CD8-positive, alpha-beta memory T cell (primary cell): ENCODE data around the gene RRP9. TPM values are rescaled to one million over a fixed set of nuclear protein-coding genes. Genes with fewer than 3 reads are reported as not detected.

Experiments
- CTCF ChIA-PET: fragments of 350-600 bp; sonication (Branson Sonifier 250); formaldehyde crosslinking; loops from one replicate; lab custom pipeline; 2021; ENCODE audit warnings: antibody characterized with exemption; lab: Charles Lee
- POLR2A ChIA-PET: fragments of 350-600 bp; sonication (Branson Sonifier 250); formaldehyde crosslinking; loops from one replicate; lab custom pipeline; 2021; ENCODE audit warnings: antibody characterized with exemption; lab: Charles Lee
- DNase-seq, 5 donors: peaks; one replicate each; pipeline versions ENCODE4 v3.0.0 to v3.0.0-alpha.2; 2020 to 2022; ENCODE audit warnings: mixed read lengths in 1 of 5
- H3K27ac ChIP-seq: one replicate; pipeline ENCODE4 v1.7.0; 2013; ENCODE audit warnings: low read depth, mild to moderate bottlenecking, low read length, moderate library complexity
- H3K27me3 ChIP-seq: 2 replicates; pipeline ENCODE4 v1.7.0; 2013; ENCODE audit warnings: low read length, mild to moderate bottlenecking; ENCODE audit not compliant: insufficient read depth, poor library complexity, severe bottlenecking
- H3K36me3 ChIP-seq: 2 replicates; pipeline ENCODE4 v1.7.0; 2013; ENCODE audit warnings: mild to moderate bottlenecking, low read length, moderate library complexity; ENCODE audit not compliant: insufficient read depth
- H3K4me1 ChIP-seq: 2 replicates; pipeline ENCODE4 v1.7.0; 2013; ENCODE audit warnings: mild to moderate bottlenecking, low read length, moderate library complexity; ENCODE audit not compliant: insufficient read depth
- H3K4me3 ChIP-seq: 2 replicates; pipeline ENCODE4 v1.7.0; 2013; ENCODE audit warnings: mild to moderate bottlenecking, low read length
- H3K9me3 ChIP-seq: 2 replicates; pipeline ENCODE4 v1.7.0; 2013; ENCODE audit warnings: mild to moderate bottlenecking, low read length
- H3K27ac Mint-ChIP-seq, 8 donors: one replicate each; pipeline ENCODE4 v1.8.0; 2020 to 2021; ENCODE audit warnings: mixed read lengths in 8 of 8, mild to moderate bottlenecking in 6 of 8, inconsistent platforms in 3 of 8, moderate library complexity in 3 of 8
- H3K27me3 Mint-ChIP-seq, 2 donors: one replicate each; pipeline ENCODE4 v1.8.0; 2020 to 2021; ENCODE audit warnings: mixed read lengths in 2 of 2, mild to moderate bottlenecking in 1 of 2, moderate library complexity in 1 of 2
- H3K36me3 Mint-ChIP-seq, 3 donors: one replicate each; pipeline ENCODE4 v1.8.0; 2020 to 2021; ENCODE audit warnings: mixed read lengths in 3 of 3, inconsistent platforms in 1 of 3, mild to moderate bottlenecking in 1 of 3
- H3K4me1 Mint-ChIP-seq, 3 donors: one replicate each; pipeline ENCODE4 v1.8.0; 2020 to 2021; ENCODE audit warnings: mixed read lengths in 3 of 3, inconsistent platforms in 1 of 3, mild to moderate bottlenecking in 1 of 3
- H3K4me3 Mint-ChIP-seq, 7 donors: one replicate each; pipeline ENCODE4 v1.8.0; 2020 to 2021; ENCODE audit warnings: mixed read lengths in 7 of 7, mild to moderate bottlenecking in 6 of 7, moderate library complexity in 4 of 7, inconsistent platforms in 2 of 7
- H3K9me3 Mint-ChIP-seq, 5 donors: one replicate each; pipeline ENCODE4 v1.8.0; 2020 to 2022; ENCODE audit warnings: mixed read lengths in 5 of 5, mild to moderate bottlenecking in 3 of 5, moderate library complexity in 2 of 5, inconsistent platforms in 1 of 5
- polyA plus RNA-seq: library from polyadenylated mRNA; unstranded; fragments of 300-500 nt; fragmentation: Illumina TruSeq; gene quantifications from one replicate; pipeline ENCODE4 v1.2.3, GENCODE V29; 2021
- total RNA-seq, 2 experiments: library from RNA; stranded (reverse); gene quantifications; one replicate each; pipeline ENCODE4 v1.2.3, GENCODE V29; 2021

Gene RRP9
- total and polyA plus RNA-seq, 3 experiments from 2014 or later = 25.3 to 87.0 (median 82.7) TPM

- DNase-seq = no peak
- H3K4me1 ChIP-seq = no peaks in the 10 kb centered on the region
- H3K4me3 ChIP-seq = no peak overlapping the region
- no peak overlapping the region for H3K27ac ChIP-seq
- H3K9me3 ChIP-seq = no peaks in the 10 kb centered on the region
- Mint-ChIP-seq H3K4me1 (no peaks in the 10 kb centered on the region), H3K27ac (no peak overlapping the region), H3K27me3 (peaks cover 18 to 56% of the 10 kb centered on the region in 2 donors), H3K9me3 (no peaks in the 10 kb centered on the region), H3K36me3 (no peaks in the 10 kb centered on the region), H3K4me3 (no peak overlapping the region)
- ChIA-PET CTCF (no interaction called here), POLR2A (no interaction called here)
- H3K27me3 ChIP-seq = no peaks in the 10 kb centered on the region
- no peaks in the 10 kb centered on the region for H3K36me3 ChIP-seq
Measured at GRCh38 chr3:51897391-51897790, 44.3 kb downstream of the RRP9 start.

GRCh38 chr3:51896607-51897305 lies 44.9 kb downstream of the RRP9 start:
- Histone ChIP-seq H3K4me1 (no peaks in the 10 kb centered on the region), H3K36me3 (no peaks in the 10 kb centered on the region), H3K4me3 (no peak overlapping the region), H3K27me3 (no peaks in the 10 kb centered on the region), H3K27ac (no peak overlapping the region), H3K9me3 (no peaks in the 10 kb centered on the region)
- Mint-ChIP-seq H3K9me3 (no peaks in the 10 kb centered on the region), H3K36me3 (no peaks in the 10 kb centered on the region), H3K27me3 (peaks cover 18 to 56% of the 10 kb centered on the region in 2 donors), H3K27ac (no peak overlapping the region), H3K4me1 (peaks cover 1 to 3% (median 2%) of the 10 kb centered on the region in 3 donors), H3K4me3 (no peak overlapping the region)
- no peak for DNase-seq
- ChIA-PET POLR2A (no interaction called here), CTCF (no interaction called here)

- Mint-ChIP-seq H3K4me1 (peaks cover 6 to 9% (median 6%) of the 10 kb centered on the region in 3 donors), H3K9me3 (no peaks in the 10 kb centered on the region), H3K27me3 (peaks cover 12 to 63% of the 10 kb centered on the region in 2 donors), H3K36me3 (no peaks in the 10 kb centered on the region), H3K4me3 (no peak overlapping the region), H3K27ac (peak overlapping the region in 1 of 8 donors; percentile 3)
- Histone ChIP-seq H3K9me3 (no peaks in the 10 kb centered on the region), H3K36me3 (no peaks in the 10 kb centered on the region), H3K27me3 (no peaks in the 10 kb centered on the region), H3K4me3 (no peak overlapping the region), H3K27ac (no peak overlapping the region), H3K4me1 (no peaks in the 10 kb centered on the region)
- ChIA-PET POLR2A (no interaction called here), CTCF (no interaction called here)
- DNase-seq = no peak
Measured at GRCh38 chr3:51894939-51895338, 46.8 kb downstream of the RRP9 start.

- no peak overlapping the region for H3K27ac ChIP-seq
- peaks cover 6 to 9% (median 6%) of the 10 kb centered on the region in 3 donors for H3K4me1 Mint-ChIP-seq
- ChIA-PET POLR2A (no interaction called here), CTCF (no interaction called here)
- H3K36me3 ChIP-seq = no peaks in the 10 kb centered on the region
- H3K9me3 Mint-ChIP-seq = no peaks in the 10 kb centered on the region
- H3K9me3 ChIP-seq = no peaks in the 10 kb centered on the region
- no peak for DNase-seq
- no peaks in the 10 kb centered on the region for H3K4me1 ChIP-seq
- no peaks in the 10 kb centered on the region for H3K36me3 Mint-ChIP-seq
- peak overlapping the region in 1 of 8 donors; percentile 3 for H3K27ac Mint-ChIP-seq
- H3K27me3 Mint-ChIP-seq = peaks cover 12 to 66% of the 10 kb centered on the region in 2 donors
- H3K4me3 Mint-ChIP-seq = no peak overlapping the region
- H3K27me3 ChIP-seq = no peaks in the 10 kb centered on the region
- no peak overlapping the region for H3K4me3 ChIP-seq
Measured at GRCh38 chr3:51894391-51894790, 47.3 kb downstream of the RRP9 start.

- POLR2A ChIA-PET = no interaction called here
- CTCF ChIA-PET = no interaction called here
- no peak overlapping the region for H3K4me3 Mint-ChIP-seq
Measured at GRCh38 chr3:51891242-51892039, 50.3 kb downstream of the RRP9 start.

GRCh38 chr3:51888463-51889105 lies 53.1 kb downstream of the RRP9 start:
- DNase-seq = no peak
- Mint-ChIP-seq H3K4me1 (peaks cover 6 to 9% (median 6%) of the 10 kb centered on the region in 3 donors), H3K9me3 (no peaks in the 10 kb centered on the region), H3K4me3 (no peak overlapping the region), H3K27me3 (peaks cover 8 to 36% of the 10 kb centered on the region in 2 donors), H3K27ac (no peak overlapping the region), H3K36me3 (peaks cover 0 to 1% (median 0%) of the 10 kb centered on the region in 3 donors)
- Histone ChIP-seq H3K27ac (no peak overlapping the region), H3K36me3 (no peaks in the 10 kb centered on the region), H3K27me3 (no peaks in the 10 kb centered on the region), H3K4me3 (no peak overlapping the region), H3K4me1 (no peaks in the 10 kb centered on the region), H3K9me3 (no peaks in the 10 kb centered on the region)
- CTCF ChIA-PET = no interaction called here
- POLR2A ChIA-PET = no interaction called here

More at GRCh38 chr3:51891242-51892039, 50.3 kb downstream of the RRP9 start:
- Mint-ChIP-seq H3K27me3 (peaks cover 5 to 41% of the 10 kb centered on the region in 2 donors), H3K4me1 (peaks cover 6 to 9% (median 6%) of the 10 kb centered on the region in 3 donors), H3K27ac (no peak overlapping the region), H3K9me3 (no peaks in the 10 kb centered on the region), H3K36me3 (no peaks in the 10 kb centered on the region)
- Histone ChIP-seq H3K9me3 (no peaks in the 10 kb centered on the region), H3K4me1 (no peaks in the 10 kb centered on the region), H3K36me3 (no peaks in the 10 kb centered on the region), H3K27me3 (no peaks in the 10 kb centered on the region), H3K27ac (no peak overlapping the region), H3K4me3 (no peak overlapping the region)
- DNase-seq = no peak

GRCh38 chr3:51887620-51888019 lies 54.1 kb downstream of the RRP9 start:
- no peak overlapping the region for H3K27ac ChIP-seq
- no peak overlapping the region for H3K4me3 ChIP-seq
- H3K36me3 Mint-ChIP-seq = peaks cover 0 to 2% (median 0%) of the 10 kb centered on the region in 3 donors
- no peaks in the 10 kb centered on the region for H3K36me3 ChIP-seq
- H3K27ac Mint-ChIP-seq = no peak overlapping the region
- peaks cover 7 to 33% of the 10 kb centered on the region in 2 donors for H3K27me3 Mint-ChIP-seq
- no peaks in the 10 kb centered on the region for H3K9me3 ChIP-seq
- no peaks in the 10 kb centered on the region for H3K9me3 Mint-ChIP-seq
- no peak overlapping the region for H3K4me3 Mint-ChIP-seq
- H3K27me3 ChIP-seq = no peaks in the 10 kb centered on the region
- ChIA-PET CTCF (no interaction called here), POLR2A (no interaction called here)
- H3K4me1 ChIP-seq = no peaks in the 10 kb centered on the region
- DNase-seq = no peak
- H3K4me1 Mint-ChIP-seq = peaks cover 6 to 9% (median 6%) of the 10 kb centered on the region in 3 donors

GRCh38 chr3:51886447-51886846 lies 55.3 kb downstream of the RRP9 start:
- H3K36me3 Mint-ChIP-seq = peaks cover 0 to 2% (median 0%) of the 10 kb centered on the region in 3 donors
- no peaks in the 10 kb centered on the region for H3K36me3 ChIP-seq
- no peak overlapping the region for H3K4me3 Mint-ChIP-seq
- no peaks in the 10 kb centered on the region for H3K9me3 ChIP-seq
- H3K4me1 Mint-ChIP-seq = peaks cover 1 to 3% (median 2%) of the 10 kb centered on the region in 3 donors
- H3K4me3 ChIP-seq = no peak overlapping the region
- no peaks in the 10 kb centered on the region for H3K9me3 Mint-ChIP-seq
- no peak overlapping the region for H3K27ac ChIP-seq
- no peak for DNase-seq
- CTCF ChIA-PET = no interaction called here
- H3K27me3 Mint-ChIP-seq = peaks cover 8 to 27% of the 10 kb centered on the region in 2 donors
- POLR2A ChIA-PET = no interaction called here
- no peak overlapping the region for H3K27ac Mint-ChIP-seq
- H3K27me3 ChIP-seq = no peaks in the 10 kb centered on the region
- H3K4me1 ChIP-seq = no peaks in the 10 kb centered on the region
